K562 (cell line): ENCODE results near the gene BDH2. TPM values are rescaled to one million over a fixed set of nuclear protein-coding genes. Genes with fewer than 3 reads are reported as not detected.

Experiments used
- ATAC-seq: fragments of 200-7000 bp; cut with Tn5 transposase; 3 replicates; pipeline ENCODE4 v1.9.1; 2020; ENCODE audit warnings: moderate library complexity
- BruUV-seq: library from RNA; stranded (reverse); fragments of 400-500 nt; replicated peaks from 2 replicates; lab custom pipeline; 2021; lab: Mats Ljungman, UMichigan
- CTCF ChIA-PET: fragments of 300-600 bp; formaldehyde crosslinking; extraction: SDS; loops from one replicate; lab custom pipeline; 2021; ENCODE audit warnings: low intra/inter-chr PET ratio; lab: Yijun Ruan, JAX
- POLR2A ChIA-PET: fragments of 300-600, 350-650 bp; sonication (Branson Sonifier 250); formaldehyde crosslinking; extraction: SDS; loops from one replicate; lab custom pipeline; 2021; ENCODE audit warnings: antibody characterized with exemption, inconsistent platforms; lab: Yijun Ruan, JAX
- DNase-seq, 4 experiments: peaks; one replicate each; pipeline versions ENCODE4 v3.0.0 to v3.0.0-alpha.2; 2011 to 2018; ENCODE audit warnings: low spot score in 3 of 4, mixed read lengths in 3 of 4; ENCODE audit errors: extremely low read depth in 1 of 4
- FAIRE-seq: peaks from 2 replicates; lab custom pipeline; 2011; peaks lifted over from hg19 to GRCh38; lab: Jason Lieb, UNC
- H2AFZ ChIP-seq: 2 replicates; pipeline ENCODE4 v1.6.0; 2011; ENCODE audit warnings: low read depth, low read length, control low read depth, inconsistent platforms
- H3K27ac ChIP-seq: fragments of 200-600 bp; 3 replicates; pipeline ENCODE4 v1.8.0; 2011; ENCODE audit warnings: low read depth, mild to moderate bottlenecking, control low read depth, inconsistent platforms, low read length, moderate library complexity, mixed read lengths; ENCODE audit errors: extremely low read depth
- H3K27me3 ChIP-seq, 2 experiments: fragments of 300-600 bp in 1 of 2; 2 replicates in 1 of 2; 3 replicates in 1 of 2; pipeline versions ENCODE4 v1.6.0 to v1.8.0; 2011; ENCODE audit warnings: inconsistent platforms in 2 of 2, low read length in 2 of 2, mild to moderate bottlenecking in 1 of 2, mixed read lengths in 1 of 2, moderate library complexity in 1 of 2; ENCODE audit not compliant: control insufficient read depth in 2 of 2, insufficient read depth in 2 of 2
- H3K36me3 ChIP-seq: fragments of 300-600 bp; 3 replicates; pipeline ENCODE4 v1.8.0; 2011; ENCODE audit warnings: mild to moderate bottlenecking, low read length, inconsistent platforms; ENCODE audit not compliant: control insufficient read depth, insufficient read depth
- H3K4me1 ChIP-seq, 2 experiments: fragments of 200-600 bp in 1 of 2; replicated peaks in 1 of 2; 2 replicates in 1 of 2; 3 replicates in 1 of 2; pipeline versions ENCODE4 v1.5.1 to v1.8.0; 2011; ENCODE audit warnings: inconsistent platforms in 2 of 2, low read length in 2 of 2, mild to moderate bottlenecking in 1 of 2, mixed read lengths in 1 of 2, moderate library complexity in 1 of 2; ENCODE audit not compliant: control insufficient read depth in 2 of 2, insufficient read depth in 2 of 2
- H3K4me2 ChIP-seq: 2 replicates; pipeline ENCODE4 v1.6.1; 2011; ENCODE audit warnings: low read length, control low read depth, inconsistent platforms, mixed read lengths; ENCODE audit not compliant: insufficient read depth
- H3K4me3 ChIP-seq: fragments of 200-600 bp; sonication (generic), shearing (Covaris generic); 2 replicates; pipeline ENCODE4 v1.5.1; 2016; ENCODE audit warnings: control low read depth, inconsistent platforms
- H3K79me2 ChIP-seq: fragments of 200-600 bp; 3 replicates; pipeline ENCODE4 v1.8.0; 2011; ENCODE audit warnings: low read length, inconsistent platforms; ENCODE audit not compliant: control insufficient read depth, insufficient read depth
- H3K9ac ChIP-seq, 2 experiments: 2 replicates each; pipeline versions ENCODE4 v1.6.0 to v1.6.1; 2011; ENCODE audit warnings: low read depth in 2 of 2, low read length in 2 of 2, control low read depth in 1 of 2, inconsistent platforms in 1 of 2, mild to moderate bottlenecking in 1 of 2, mixed read lengths in 1 of 2; ENCODE audit not compliant: insufficient read depth in 1 of 2
- H3K9me1 ChIP-seq: one replicate; pipeline ENCODE4 v1.6.0; 2011; ENCODE audit warnings: inconsistent platforms, mild to moderate bottlenecking, low read length, moderate library complexity; ENCODE audit not compliant: control insufficient read depth, insufficient read depth
- H3K9me3 ChIP-seq: replicated peaks from 2 replicates; pipeline ENCODE4 v1.5.1; 2011; ENCODE audit warnings: low read depth, low read length, inconsistent platforms; ENCODE audit not compliant: control insufficient read depth, insufficient read depth
- H4K20me1 ChIP-seq: replicated peaks from 2 replicates; pipeline ENCODE4 v1.6.1; 2011; ENCODE audit warnings: low read length, inconsistent platforms, mixed read lengths; ENCODE audit not compliant: control insufficient read depth, insufficient read depth
- CBX2 ChIP-seq: fragments of 200-600 bp; sonication (generic); IDR thresholded peaks from one replicate; pipeline ENCODE4 v1.6.1; 2012; ENCODE audit warnings: mild to moderate bottlenecking, low read length, inconsistent platforms; ENCODE audit not compliant: insufficient read depth, poor library complexity, severe bottlenecking
- PHF20 ChIP-seq: fragments of 450-650 bp; IDR thresholded peaks from 2 replicates; pipeline ENCODE4 v1.6.1; 2018; ENCODE audit not compliant: partially characterized antibody
- RAD21 ChIP-seq, 2 experiments: fragments of 250-450 bp in 1 of 2; fragments of 450-650 bp in 1 of 2; sonication (Bioruptor Pico) in 1 of 2; formaldehyde crosslinking in 1 of 2; IDR thresholded peaks in 1 of 2; conservative IDR thresholded peaks in 1 of 2; 2 replicates each; pipeline versions ENCODE4 v1.4.0 to v1.8.0; 2020 to 2022; ENCODE audit warnings: mild to moderate bottlenecking in 2 of 2, moderate library complexity in 1 of 2
- RAD51 ChIP-seq: fragments of 450-650 bp; IDR thresholded peaks from 2 replicates; pipeline ENCODE4 v1.7.1; 2016; ENCODE audit warnings: low read depth, mild to moderate bottlenecking, borderline replicate concordance
- ZNF644 ChIP-seq: fragments of 200-800 bp; sonication (Bioruptor generic); IDR thresholded peaks from 2 replicates; pipeline ENCODE4 v1.6.1; 2016; ENCODE audit warnings: low read depth, missing genetic modification characterization, missing compliant biosample characterization
- WGBS: fragments of 100-300 bp; shearing (Covaris generic); methylation state at CpG from one replicate; pipeline ENCODE4 v1.1.6; 2016; ENCODE audit warnings: low coverage, mixed read lengths; ENCODE audit not compliant: insufficient coverage; ENCODE audit errors: missing lambda C conversion rate; 5-methylcytosine and 5-hydroxymethylcytosine counted together
- in situ Hi-C: fragments of 300-500 bp; cut with MboI; formaldehyde crosslinking; loops from 4 replicates; pipeline ENCODE4 v1.15.0; 2018; ENCODE audit warnings: inconsistent platforms, mixed read lengths
- intact Hi-C: fragments of 100-400 bp; cut with micrococcal nuclease; formaldehyde crosslinking; loops from 2 replicates; pipeline ENCODE4 v1.14.2; 2022
- polyA plus RNA-seq, 8 experiments: library from polyadenylated mRNA; depleted of rRNA in 4 of 8; stranded (reverse) in 5 of 8; unstranded in 3 of 8; fragments of >200 nt; fragmentation: Nextera tagmentation in 2 of 8; fragmentation: Illumina TruSeq in 1 of 8; extraction: Ambion mirVana in 2 of 8; extraction: Trizol in 1 of 8; gene quantifications; 2 replicates each; pipeline versions ENCODE4 v1.2.1 to v1.2.3, GENCODE V29; 2011 to 2014; ENCODE audit warnings: inconsistent platforms in 1 of 8, missing spikeins in 1 of 8
- total RNA-seq, 7 experiments: library from RNA; depleted of rRNA in 6 of 7; stranded (reverse); fragments of >200 nt in 6 of 7; fragmentation: Illumina TruSeq in 2 of 7; extraction: Trizol in 2 of 7; gene quantifications; 2 replicates each; pipeline versions ENCODE4 v1.2.1 to v1.2.3, GENCODE V29; 2011 to 2021; ENCODE audit warnings: low replicate concordance in 1 of 7

The BDH2 gene
- total and polyA plus RNA-seq, 9 of the 15 experiments (the other 6 are each of a cell fraction or from before 2014, with no cell fraction given) = 4.9 to 17.9 (median 9.1) TPM

- Histone ChIP-seq H3K36me3 (peaks cover 55% of the 10 kb centered on the region; the same call in 2 of the 3 replicates), H4K20me1 (no peaks in the 10 kb centered on the region), H3K79me2 (no peaks in the 10 kb centered on the region), H3K27ac (no peak overlapping the region), H3K27me3 (no peaks in the 10 kb centered on the region), H3K9me1 (no peaks in the 10 kb centered on the region), H3K9ac (no peak overlapping the region), H3K9me3 (no peaks in the 10 kb centered on the region), H2AFZ (no peak overlapping the region), H3K4me2 (no peak overlapping the region), H3K4me3 (no peak overlapping the region), H3K4me1 (no peaks in the 10 kb centered on the region)
- no peak for DNase-seq
- CTCF ChIA-PET = no interaction called here
- in situ Hi-C loops = no loop called here
- TF ChIP-seq RAD21 (CRISPR knock-in tag; conservative IDR thresholded peaks at IDR 0.05 in 1 of 2, IDR thresholded peaks at IDR 0.05 in 1 of 2) = no peak
- no peak for TF ChIP-seq CBX2
- no peak for TF ChIP-seq ZNF644
- no peak for ATAC-seq
- POLR2A ChIA-PET = no interaction called here
- FAIRE-seq = no peak
- no TSS peak for BruUV-seq
- intact Hi-C loops = loop anchor here (5.0 kb wide), 1 partner anchor 679 kb away; no protein-coding TSS in a partner anchor
- WGBS = 90% methylated on average over 4 of the region's 4 CpGs
These were observed 8.9 kb upstream of the BDH2 start for GRCh38 chr4:103108542-103108941.

- WGBS = 95% methylated on average over 2 of the region's 2 CpGs
- peaks cover 44% of the 10 kb centered on the region; the same call in 2 of the 3 replicates for H3K36me3 ChIP-seq
These were observed 6.1 kb upstream of the BDH2 start for GRCh38 chr4:103105558-103106356.

More at GRCh38 chr4:103105558-103106356, 6.1 kb upstream of the BDH2 start:
- Histone ChIP-seq H3K4me3 (no peak overlapping the region), H3K9me1 (no peaks in the 10 kb centered on the region), H2AFZ (no peak overlapping the region), H3K27me3 (no peaks in the 10 kb centered on the region), H4K20me1 (no peaks in the 10 kb centered on the region), H3K9me3 (no peaks in the 10 kb centered on the region), H3K79me2 (no peaks in the 10 kb centered on the region), H3K4me2 (no peak overlapping the region), H3K9ac (no peak overlapping the region), H3K4me1 (no peaks in the 10 kb centered on the region), H3K27ac (no peak overlapping the region)
- in situ Hi-C loops (no loop called here), intact Hi-C loops (loop anchor here (5.0 kb wide), 1 partner anchor 682 kb away; no protein-coding TSS in a partner anchor)
- DNase-seq = no peak
- no TSS peak for BruUV-seq
- no peak for ATAC-seq
- no peak for TF ChIP-seq RAD51
- no peak for TF ChIP-seq PHF20
- no peak for FAIRE-seq
- ChIA-PET POLR2A (no interaction called here), CTCF (no interaction called here)
